Measurements from ENCODE around the gene LRRC17.
"Not testable (repeated sequence)": the region's sequence is repeated elsewhere in the genome, so short reads cannot be mapped to it uniquely, and the experiment has no call there.

- not testable (repeated sequence) for TF ChIP-seq SUZ12 (IDR thresholded peaks at IDR 0.05; ENCODE audit: unreplicated experiment); EED (IDR thresholded peaks at IDR 0.05; ENCODE audit: low read depth); REST (IDR thresholded peaks at IDR 0.05; ENCODE audit: low read depth, low read length); POLR2A (IDR thresholded peaks at IDR 0.05; ENCODE audit: low read depth, low read length); EZH2 (IDR thresholded peaks at IDR 0.05; ENCODE audit: borderline replicate concordance, control insufficient read depth, low read depth, low read length); FOXM1 (IDR thresholded peaks at IDR 0.05; ENCODE audit: low read depth, low read length); ATF2 (IDR thresholded peaks at IDR 0.05; ENCODE audit: low read length); EP300 (IDR thresholded peaks at IDR 0.05; ENCODE audit: borderline replicate concordance in 1 of 2, control insufficient read depth in 1 of 2, low read depth in 2 of 2, low read length in 2 of 2); MYC (IDR thresholded peaks at IDR 0.05; ENCODE audit: insufficient read depth, insufficient read length, insufficient replicate concordance, low read length, severe bottlenecking); CTCF (IDR thresholded peaks at IDR 0.05 in 2 of 3, conservative IDR thresholded peaks at IDR 0.05 in 1 of 3; ENCODE audit: control insufficient read depth in 2 of 3, extremely low read depth in 1 of 3, insufficient read depth in 1 of 3, low read depth in 3 of 3, low read length in 3 of 3); PBX3 (IDR thresholded peaks at IDR 0.05; ENCODE audit: insufficient replicate concordance, low read depth, low read length); POLR2AphosphoS5 (IDR thresholded peaks at IDR 0.05; ENCODE audit: low read length); CHD4 (IDR thresholded peaks at IDR 0.05)
These were observed 10.7 kb upstream of the LRRC17 start for GRCh38 chr7:102902052-102902451.

Data from GM12878 (cell line).